SK-N-MC (cell line): ENCODE data around the gene FRG1.
"Not testable (repeated sequence)": the region's sequence is repeated elsewhere in the genome, so short reads cannot be mapped to it uniquely, and the experiment has no call there.

ENCODE experiments used
- DNase-seq: peaks from one replicate; pipeline ENCODE4 v3.0.0-alpha.2; 2011; ENCODE audit warnings: low read depth, low spot score
- H3K27ac ChIP-seq: fragments of 200-600 bp; sonication (generic); 2 replicates; pipeline ENCODE4 v1.5.1; 2016; ENCODE audit warnings: mixed run types
- H3K36me3 ChIP-seq: fragments of 200-600 bp; sonication (generic); 2 replicates; pipeline ENCODE4 v1.6.1; 2017; ENCODE audit warnings: antibody characterized with exemption, low read length, mixed read lengths; ENCODE audit not compliant: insufficient read depth
- H3K4me3 ChIP-seq: fragments of 200-600 bp; sonication (generic); 2 replicates; pipeline ENCODE4 v1.5.1; 2016
- H3K9ac ChIP-seq: fragments of 200-600 bp; sonication (generic); 2 replicates; pipeline ENCODE4 v1.8.0; 2017; ENCODE audit warnings: mixed run types, mixed read lengths; ENCODE audit not compliant: insufficient read length
- H3K9me3 ChIP-seq: fragments of 200-600 bp; sonication (generic); 2 replicates; pipeline ENCODE4 v1.6.1; 2017; ENCODE audit warnings: low read depth, mild to moderate bottlenecking, antibody characterized with exemption, low read length, moderate library complexity, mixed read lengths
- EZH2 ChIP-seq: fragments of 200-600 bp; sonication (generic); IDR thresholded peaks from one replicate; pipeline ENCODE4 v1.6.1; 2017; ENCODE audit warnings: antibody characterized with exemption
- FOXP2 ChIP-seq: optimal IDR thresholded peaks from 2 replicates; pipeline ENCODE3; 2011; ENCODE audit warnings: mild to moderate bottlenecking, moderate library complexity; ENCODE audit not compliant: insufficient read depth; ENCODE audit errors: extremely low read length, control extremely low read depth
- POLR2AphosphoS5 ChIP-seq: IDR thresholded peaks from 2 replicates; pipeline ENCODE4 v1.6.1; 2012; ENCODE audit warnings: mild to moderate bottlenecking, low read depth, low read length, borderline replicate concordance

FRG1 gene

DNA sequence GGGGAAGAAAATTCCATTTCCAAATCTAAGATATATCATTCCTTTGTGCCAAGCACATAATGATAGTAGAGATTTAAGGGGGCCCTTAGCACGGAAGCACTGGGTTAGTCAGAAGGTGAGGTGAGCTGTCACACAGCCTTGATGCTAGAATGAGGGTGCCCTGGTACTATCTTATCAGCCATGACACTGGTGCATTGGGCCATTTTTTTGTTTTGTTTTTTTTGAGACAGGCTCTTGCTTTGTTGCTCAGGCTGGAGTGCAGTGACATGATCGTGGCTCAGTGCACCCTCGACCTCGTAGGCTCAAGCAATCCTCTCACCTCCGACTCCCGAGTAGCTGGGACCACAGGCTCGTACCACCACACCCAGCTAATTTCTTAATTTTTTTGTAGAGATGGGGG lies 7.8 kb downstream of the FRG1 start:
- not testable (repeated sequence) for DNase-seq, H3K27ac ChIP-seq

GRCh38 chr4:189969291-189969690 lies 28.6 kb downstream of the FRG1 start:
- H3K9me3 ChIP-seq, H3K9ac ChIP-seq, H3K27ac ChIP-seq, DNase-seq, H3K36me3 ChIP-seq, H3K4me3 ChIP-seq: not testable (repeated sequence)

More for the DNA sequence above, 7.8 kb downstream of the FRG1 start:
- not testable (repeated sequence) for H3K9ac ChIP-seq, H3K4me3 ChIP-seq, H3K9me3 ChIP-seq, H3K36me3 ChIP-seq

DNA sequence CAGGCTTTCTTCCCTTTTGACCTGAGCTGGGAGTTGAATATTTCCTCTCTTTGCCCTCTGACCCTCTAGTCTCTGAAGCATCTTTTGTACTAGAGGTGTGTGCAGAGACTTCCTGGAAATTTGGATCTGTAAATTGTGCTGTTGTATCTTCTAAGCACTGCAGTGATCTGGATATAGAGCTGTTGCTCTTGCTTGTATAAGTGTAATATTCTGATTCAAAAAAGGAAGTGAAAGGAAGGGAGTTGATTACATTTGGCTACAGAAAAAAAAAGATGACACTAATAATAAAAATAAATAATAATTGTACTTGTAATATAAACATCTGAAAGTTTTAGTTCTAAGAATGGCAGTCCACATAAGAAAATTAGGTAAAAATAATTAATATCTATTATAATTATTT lies 33.0 kb downstream of the FRG1 start:
- H3K4me3 ChIP-seq = no peak overlapping the region

GRCh38 chr4:189974056-189974455 lies 33.4 kb downstream of the FRG1 start:
- TF ChIP-seq EZH2 = no peak
- no peak for TF ChIP-seq POLR2AphosphoS5
- no peak for TF ChIP-seq FOXP2
- H3K4me3 ChIP-seq = no peak overlapping the region
- no peak overlapping the region for H3K27ac ChIP-seq
- DNase-seq = no peak
- H3K9ac ChIP-seq = no peak overlapping the region
- no peaks in the 10 kb centered on the region for H3K36me3 ChIP-seq
- H3K9me3 ChIP-seq = no peaks in the 10 kb centered on the region

More for the DNA sequence above, 33.0 kb downstream of the FRG1 start:
- Histone ChIP-seq H3K9ac (no peak overlapping the region), H3K27ac (no peak overlapping the region), H3K36me3 (no peaks in the 10 kb centered on the region), H3K9me3 (no peaks in the 10 kb centered on the region)
- no peak for TF ChIP-seq EZH2
- no peak for TF ChIP-seq POLR2AphosphoS5
- no peak for TF ChIP-seq FOXP2
- no peak for DNase-seq

- no peak overlapping the region for H3K9ac ChIP-seq
- no peak overlapping the region for H3K4me3 ChIP-seq
- TF ChIP-seq POLR2AphosphoS5 = no peak
- TF ChIP-seq EZH2 = no peak
- TF ChIP-seq FOXP2 = no peak
- DNase-seq = no peak
- no peak overlapping the region for H3K27ac ChIP-seq
- H3K9me3 ChIP-seq = no peaks in the 10 kb centered on the region
- no peaks in the 10 kb centered on the region for H3K36me3 ChIP-seq
Observed at GRCh38 chr4:189979196-189980047, 38.8 kb downstream of the FRG1 start.

DNA sequence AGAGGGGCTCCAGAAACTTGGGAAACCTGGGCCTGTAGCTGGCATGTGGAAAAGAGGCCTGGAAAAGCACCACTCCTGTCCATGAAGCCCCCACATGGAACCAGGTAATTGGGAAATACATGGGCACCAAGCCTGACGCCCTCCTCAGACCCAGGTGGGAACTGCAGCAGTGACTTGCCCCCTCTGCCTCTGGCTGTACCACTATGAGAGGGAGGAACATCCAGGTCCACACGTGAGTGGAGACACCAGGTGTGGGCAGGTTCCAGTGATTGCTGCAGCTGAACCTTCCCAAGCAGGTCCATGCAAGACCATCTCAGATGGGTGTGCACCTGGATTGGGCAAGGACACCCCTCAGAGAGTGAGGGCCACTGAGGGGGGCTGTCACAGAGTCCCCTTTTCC lies 39.6 kb downstream of the FRG1 start:
- H3K9me3 ChIP-seq, H3K4me3 ChIP-seq, H3K9ac ChIP-seq, DNase-seq, H3K36me3 ChIP-seq, H3K27ac ChIP-seq: not testable (repeated sequence)

DNA sequence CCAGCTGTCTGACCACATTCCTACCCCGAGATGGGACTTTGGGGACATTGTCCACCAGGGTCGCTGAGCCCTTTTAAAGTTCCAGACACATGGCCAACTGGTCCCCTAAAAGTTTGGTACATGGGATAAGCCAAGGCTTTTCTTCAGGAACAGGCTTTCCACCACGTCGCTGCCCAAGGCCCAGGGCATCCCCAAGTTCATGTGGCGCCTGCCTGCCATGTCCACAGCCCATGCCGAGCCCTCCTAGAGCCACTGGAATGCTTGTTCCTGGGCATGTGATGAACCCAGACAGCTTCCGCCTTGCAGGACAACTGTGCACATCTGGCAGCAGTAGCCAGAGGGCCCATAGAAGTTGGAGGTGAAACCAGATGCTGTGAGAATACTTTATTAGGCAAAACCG lies 41.3 kb downstream of the FRG1 start:
- TF ChIP-seq FOXP2 (no peak), EZH2 (no peak), POLR2AphosphoS5 (no peak)
- H3K9me3 ChIP-seq = no peaks in the 10 kb centered on the region
- no peak overlapping the region for H3K27ac ChIP-seq
- H3K9ac ChIP-seq = no peak overlapping the region
- DNase-seq = no peak
- H3K4me3 ChIP-seq = no peak overlapping the region
- no peaks in the 10 kb centered on the region for H3K36me3 ChIP-seq

DNA sequence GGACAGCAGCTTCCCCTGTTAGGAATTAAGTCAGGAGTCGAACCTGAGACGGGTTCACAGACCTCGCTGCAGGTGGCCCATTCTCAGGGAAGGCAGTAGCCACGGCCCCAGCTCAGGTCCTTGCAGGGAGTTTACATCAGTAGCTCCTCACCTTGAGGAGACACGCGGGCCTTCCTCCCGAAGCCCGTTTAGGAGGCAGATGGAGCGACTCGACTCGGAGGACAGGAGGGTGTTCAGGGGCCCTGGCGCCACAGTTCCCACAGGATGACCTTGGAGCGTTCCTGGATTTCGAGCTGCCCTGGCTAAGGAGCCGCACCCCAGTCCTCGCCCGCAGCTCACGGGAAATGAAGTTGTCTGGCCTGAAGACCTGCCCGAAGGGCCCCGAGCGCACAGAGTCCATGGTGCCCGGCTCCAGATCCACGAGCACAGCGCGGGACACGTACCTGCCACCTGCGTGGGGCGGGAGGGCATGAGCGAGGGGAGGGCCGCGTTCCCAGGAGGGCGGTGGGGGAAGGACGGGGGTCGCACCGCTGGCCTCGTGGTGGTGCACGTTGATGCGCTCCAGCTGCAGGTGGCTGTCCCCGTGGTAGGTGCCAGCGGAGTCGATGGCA lies 43.3 kb downstream of the FRG1 start:
- H3K27ac ChIP-seq, H3K36me3 ChIP-seq, H3K4me3 ChIP-seq, H3K9ac ChIP-seq, DNase-seq, H3K9me3 ChIP-seq: not testable (repeated sequence)

DNA sequence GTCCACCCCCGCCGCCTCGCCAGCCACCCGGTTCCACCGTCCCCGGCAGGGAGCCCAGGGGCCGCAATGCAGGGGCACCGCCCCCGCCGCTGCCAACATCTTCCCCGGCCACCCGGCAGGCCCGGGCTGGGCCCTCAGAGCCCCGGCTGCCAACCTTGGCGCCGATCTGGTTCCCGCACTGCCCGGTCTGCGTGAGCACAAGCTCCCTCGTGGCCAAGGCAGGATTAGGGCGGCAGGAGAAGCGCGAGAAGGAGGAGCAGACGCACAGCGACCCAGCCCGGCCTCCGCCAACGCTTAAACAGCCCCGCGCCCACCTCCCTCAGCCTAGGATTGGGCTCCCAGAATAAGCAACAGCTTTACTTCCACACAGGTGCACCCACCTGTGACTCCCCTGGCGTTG lies 44.0 kb downstream of the FRG1 start:
- H3K27ac ChIP-seq, H3K9me3 ChIP-seq, H3K36me3 ChIP-seq, H3K4me3 ChIP-seq, H3K9ac ChIP-seq, DNase-seq: not testable (repeated sequence)

DNA sequence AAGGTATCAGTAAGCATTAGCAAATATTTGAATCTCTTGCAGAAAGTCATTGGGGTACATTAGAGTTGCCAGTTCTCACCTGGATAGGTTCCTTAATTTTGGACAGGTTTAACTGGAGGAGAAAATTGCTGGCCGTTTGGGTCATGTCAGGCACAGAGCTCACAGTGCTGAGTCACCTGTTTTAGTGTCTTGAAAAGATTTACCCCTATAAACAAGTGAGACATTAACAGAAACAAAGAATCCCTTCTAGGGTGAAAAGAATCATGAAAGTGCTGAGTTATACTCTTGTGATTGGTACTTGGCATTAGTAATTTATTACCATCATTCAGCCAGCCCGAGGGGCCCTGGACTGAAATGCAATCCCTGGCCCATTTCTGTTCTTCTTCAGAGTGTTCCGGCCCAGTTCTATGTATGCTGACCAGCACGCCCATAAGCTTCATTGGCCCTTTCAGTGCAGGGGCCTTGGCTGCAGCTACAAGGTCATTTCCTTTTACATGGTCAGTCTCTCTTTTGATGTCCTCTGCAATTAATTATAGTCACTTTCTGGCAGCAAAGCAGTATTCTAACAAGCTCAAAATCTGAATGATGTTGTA lies 45.1 kb downstream of the FRG1 start:
- not testable (repeated sequence) for H3K9ac ChIP-seq, H3K36me3 ChIP-seq, H3K9me3 ChIP-seq, DNase-seq, H3K4me3 ChIP-seq, H3K27ac ChIP-seq
